H1 (cell line): ENCODE results near the gene GRID2. TPM values are rescaled to one million over a fixed set of nuclear protein-coding genes. Genes with fewer than 3 reads are reported as not detected.
A peak's percentile ranks its signal among the peaks of the same experiment; 100 is the strongest.

Experiments used
- CTCF ChIA-PET: fragments of 300-600 bp; sonication (Branson Sonifier 250); formaldehyde crosslinking; loops from one replicate; lab custom pipeline; 2021; ENCODE audit not compliant: partially characterized antibody; lab: Charles Lee
- POLR2A ChIA-PET: fragments of 300-600 bp; sonication (Branson Sonifier 250); formaldehyde crosslinking; loops from one replicate; lab custom pipeline; 2021; ENCODE audit warnings: inconsistent platforms; ENCODE audit not compliant: partially characterized antibody; lab: Charles Lee
- DNase-seq, 2 experiments: peaks; one replicate each; pipeline versions ENCODE4 v3.0.0 to v3.0.0-alpha.2; 2010 to 2022; ENCODE audit warnings: low spot score in 2 of 2, low read depth in 1 of 2, mixed read lengths in 1 of 2
- FAIRE-seq: peaks from 2 replicates; lab custom pipeline; 2011; peaks lifted over from hg19 to GRCh38; lab: Jason Lieb, UNC
- H2AFZ ChIP-seq: 2 replicates; pipeline ENCODE4 v1.8.1; 2012; ENCODE audit warnings: low read length, inconsistent platforms
- H2AK5ac ChIP-seq: 2 replicates; pipeline ENCODE4 v1.6.1; 2013; ENCODE audit warnings: low read depth, low read length
- H2BK120ac ChIP-seq: replicated peaks from 2 replicates; pipeline ENCODE3; 2013; ENCODE audit warnings: low read depth, low read length, inconsistent platforms
- H2BK12ac ChIP-seq: 2 replicates; pipeline ENCODE4 v1.6.1; 2013; ENCODE audit warnings: low read depth, low read length
- H2BK15ac ChIP-seq: 2 replicates; pipeline ENCODE4 v1.6.1; 2013; ENCODE audit warnings: low read length
- H2BK20ac ChIP-seq: 2 replicates; pipeline ENCODE4 v1.6.1; 2013; ENCODE audit warnings: low read length
- H2BK5ac ChIP-seq: 2 replicates; pipeline ENCODE4 v1.6.1; 2013; ENCODE audit warnings: low read depth, low read length
- H3K14ac ChIP-seq: 2 replicates; pipeline ENCODE4 v1.6.1; 2013; ENCODE audit warnings: inconsistent platforms; ENCODE audit not compliant: insufficient read length
- H3K18ac ChIP-seq: 2 replicates; pipeline ENCODE4 v1.6.1; 2013; ENCODE audit warnings: low read length; ENCODE audit errors: extremely low read depth
- H3K23ac ChIP-seq: 2 replicates; pipeline ENCODE4 v1.6.1; 2013; ENCODE audit warnings: inconsistent platforms; ENCODE audit not compliant: insufficient read length
- H3K23me2 ChIP-seq: 2 replicates; pipeline ENCODE4 v1.6.1; 2013; ENCODE audit warnings: low read depth, low read length
- H3K27ac ChIP-seq: 2 replicates; pipeline ENCODE4 v1.6.1; 2011; ENCODE audit warnings: low read depth, low read length, inconsistent platforms
- H3K27me3 ChIP-seq, 4 experiments: replicated peaks in 1 of 4; 1 replicate in 1 of 4; 2 replicates in 3 of 4; pipeline versions ENCODE4 v1.6.1 to v1.8.1; 2011 to 2013; ENCODE audit warnings: low read length in 3 of 4, mild to moderate bottlenecking in 3 of 4, inconsistent platforms in 2 of 4, mixed read lengths in 2 of 4, moderate library complexity in 1 of 4; ENCODE audit not compliant: control insufficient read depth in 3 of 4, insufficient read depth in 3 of 4; ENCODE audit errors: extremely low read depth in 1 of 4
- H3K36me3 ChIP-seq, 4 experiments: 2 replicates each; pipeline versions ENCODE4 v1.6.1 to v1.8.1; 2011 to 2013; ENCODE audit warnings: mild to moderate bottlenecking in 4 of 4, low read length in 3 of 4, moderate library complexity in 2 of 4, control low read depth in 1 of 4, inconsistent platforms in 1 of 4; ENCODE audit not compliant: insufficient read depth in 4 of 4, control insufficient read depth in 2 of 4
- H3K4ac ChIP-seq: replicated peaks from 2 replicates; pipeline ENCODE3; 2013; ENCODE audit warnings: low read length, low read depth, mixed read lengths, inconsistent platforms; ENCODE audit not compliant: insufficient read length
- H3K4me1 ChIP-seq, 4 experiments: replicated peaks in 1 of 4; 1 replicate in 1 of 4; 2 replicates in 3 of 4; pipeline versions ENCODE4 v1.6.1 to v1.8.1; 2011 to 2013; ENCODE audit warnings: low read length in 3 of 4, inconsistent platforms in 2 of 4, mixed read lengths in 1 of 4; ENCODE audit not compliant: insufficient read depth in 4 of 4, control insufficient read depth in 3 of 4
- H3K4me2 ChIP-seq, 2 experiments: 2 replicates each; pipeline versions ENCODE4 v1.6.1 to v1.8.1; 2011 to 2013; ENCODE audit warnings: low read depth in 2 of 2, low read length in 2 of 2, control low read depth in 1 of 2, inconsistent platforms in 1 of 2, mild to moderate bottlenecking in 1 of 2; ENCODE audit not compliant: insufficient read depth in 1 of 2
- H3K4me3 ChIP-seq, 4 experiments: fragments of 200-600, 300-600 bp in 1 of 4; sonication (generic), shearing (Covaris generic), sonication (Bioruptor Twin) in 1 of 4; 2 replicates each; pipeline versions ENCODE4 v1.5.1 to v1.8.1; 2011 to 2016; ENCODE audit warnings: low read length in 4 of 4, low read depth in 3 of 4, control low read depth in 2 of 4, inconsistent platforms in 2 of 4, mild to moderate bottlenecking in 2 of 4, mixed read lengths in 1 of 4, moderate library complexity in 1 of 4; ENCODE audit not compliant: insufficient read depth in 2 of 4; ENCODE audit errors: extremely low read depth in 1 of 4
- H3K56ac ChIP-seq: replicated peaks from 2 replicates; pipeline ENCODE3; 2013; ENCODE audit warnings: low read depth, mild to moderate bottlenecking, mixed read lengths, low read length, inconsistent platforms; ENCODE audit not compliant: insufficient read length
- H3K79me1 ChIP-seq: 2 replicates; pipeline ENCODE4 v1.6.1; 2013; ENCODE audit warnings: low read depth, low read length, control low read depth
- H3K79me2 ChIP-seq, 2 experiments: 2 replicates each; pipeline versions ENCODE4 v1.6.1 to v1.8.1; 2012 to 2013; ENCODE audit warnings: low read length in 2 of 2, mild to moderate bottlenecking in 2 of 2, inconsistent platforms in 1 of 2; ENCODE audit not compliant: insufficient read depth in 2 of 2, control insufficient read depth in 1 of 2
- H3K9ac ChIP-seq, 4 experiments: replicated peaks in 1 of 4; 1 replicate in 1 of 4; 2 replicates in 3 of 4; pipeline versions ENCODE4 v1.6.1 to v1.8.1; 2011 to 2013; ENCODE audit warnings: low read depth in 3 of 4, low read length in 3 of 4, control low read depth in 2 of 4, mild to moderate bottlenecking in 2 of 4, moderate library complexity in 2 of 4, inconsistent platforms in 1 of 4; ENCODE audit errors: extremely low read depth in 1 of 4
- H3K9me3 ChIP-seq, 2 experiments: 2 replicates each; pipeline versions ENCODE4 v1.6.1 to v1.8.1; 2012 to 2013; ENCODE audit warnings: mild to moderate bottlenecking in 2 of 2, moderate library complexity in 2 of 2, control low read depth in 1 of 2, inconsistent platforms in 1 of 2, low read depth in 1 of 2, low read length in 1 of 2, mixed read lengths in 1 of 2; ENCODE audit not compliant: insufficient read depth in 2 of 2
- H4K20me1 ChIP-seq, 2 experiments: replicated peaks in 1 of 2; 2 replicates each; pipeline versions ENCODE3 to v1.8.1; 2011 to 2013; ENCODE audit warnings: inconsistent platforms in 2 of 2, low read length in 2 of 2, mild to moderate bottlenecking in 1 of 2; ENCODE audit not compliant: insufficient read depth in 2 of 2, control insufficient read depth in 1 of 2
- H4K5ac ChIP-seq: 2 replicates; pipeline ENCODE4 v1.6.1; 2013; ENCODE audit warnings: low read length, low read depth, mixed read lengths, inconsistent platforms; ENCODE audit not compliant: insufficient read length
- H4K8ac ChIP-seq: 2 replicates; pipeline ENCODE4 v1.8.0; 2013; ENCODE audit warnings: mild to moderate bottlenecking, moderate library complexity, low read length, inconsistent platforms; ENCODE audit not compliant: insufficient read depth; ENCODE audit errors: extremely low read depth
- H4K91ac ChIP-seq: replicated peaks from 2 replicates; pipeline ENCODE3; 2013; ENCODE audit warnings: low read length, mixed read lengths, inconsistent platforms; ENCODE audit not compliant: insufficient read length
- KDM4A ChIP-seq: IDR thresholded peaks from one replicate; pipeline ENCODE4 v1.7.1; 2012; ENCODE audit warnings: low read depth, mild to moderate bottlenecking, moderate library complexity, low read length, inconsistent platforms; ENCODE audit not compliant: severe bottlenecking
- POU5F1 ChIP-seq: IDR thresholded peaks from 2 replicates; pipeline ENCODE4 v1.6.1; 2011; ENCODE audit warnings: low read depth, mild to moderate bottlenecking, low read length, moderate library complexity
- WGBS, 2 experiments: shearing (Covaris generic) in 1 of 2; methylation state at CpG; one replicate each; pipeline versions ENCODE4 v1.1.6 to v1.1.7; 2013 to 2015; ENCODE audit warnings: low lambda C conversion rate in 2 of 2, mixed read lengths in 2 of 2, inconsistent platforms in 1 of 2, low coverage in 1 of 2, missing lambda C conversion rate in 1 of 2; ENCODE audit not compliant: insufficient replicate concordance in 2 of 2, insufficient coverage in 1 of 2, insufficient read length in 1 of 2; ENCODE audit errors: extremely low coverage in 1 of 2, missing lambda C conversion rate in 1 of 2; 5-methylcytosine and 5-hydroxymethylcytosine counted together
- polyA plus RNA-seq, 7 experiments: library from polyadenylated mRNA; depleted of rRNA in 3 of 7; stranded (reverse) in 5 of 7; unstranded in 2 of 7; fragments of >200 nt in 5 of 7; fragments of 200-250 nt in 2 of 7; gene quantifications; 1 replicate in 5 of 7; 2 replicates in 1 of 7; 4 replicates in 1 of 7; pipeline versions ENCODE4 v1.2.1 to v1.2.3, GENCODE V29; 2011 to 2013; ENCODE audit warnings: missing spikeins in 2 of 7, mixed read lengths in 2 of 7
- total RNA-seq: library from RNA; stranded (reverse); fragmentation: NEBNext Ultra II Directional; extraction: Animal tissue kit (Norgen Biotek cat#: 25700); gene quantifications from 2 replicates; pipeline ENCODE4 v1.2.1, GENCODE V29; 2021

GRID2 gene
- total and polyA plus RNA-seq, 2 of the 8 experiments (the other 6 are each of a cell fraction or from before 2014, with no cell fraction given), result 31.1 to 81.9 TPM

DNA sequence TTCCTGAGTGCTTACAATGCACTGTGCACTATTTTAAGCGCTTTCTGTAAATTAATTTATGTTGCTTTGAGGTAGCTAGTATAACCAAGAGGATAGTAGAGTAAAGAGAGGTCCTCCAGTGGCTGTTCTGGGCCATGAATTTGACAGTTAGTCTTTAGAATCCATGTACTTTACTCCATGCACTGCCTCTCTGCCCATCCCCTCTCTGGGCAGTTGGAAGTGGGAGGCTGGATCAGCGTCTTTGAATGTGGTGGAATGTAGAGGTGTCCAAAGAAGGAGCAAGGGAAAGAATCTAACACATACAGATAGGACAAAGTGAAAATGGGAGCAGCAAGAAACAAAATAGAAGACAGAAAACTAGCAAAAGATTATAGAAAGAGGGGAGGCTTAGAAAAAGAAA is 712.6 kb downstream of the GRID2 start:
- H3K23ac ChIP-seq, result no peak overlapping the region
- H2AK5ac ChIP-seq, result no peak overlapping the region
- H4K20me1 ChIP-seq, result no peaks in the 10 kb centered on the region
- H3K23me2 ChIP-seq, result no peaks in the 10 kb centered on the region
- no peak overlapping the region for H3K56ac ChIP-seq
- no peaks in the 10 kb centered on the region for H3K36me3 ChIP-seq
- no peak overlapping the region for H4K91ac ChIP-seq
- H2BK120ac ChIP-seq, result no peak overlapping the region
- whole genome bisulfite sequencing, 2 experiments, result 92% methylated on average over 2 of the region's 2 CpGs; no CpG with 5 or more reads in 1 of the 2 experiments
- TF ChIP-seq KDM4A (no peak), POU5F1 (no peak)
- no peak overlapping the region for H4K8ac ChIP-seq
- H2BK20ac ChIP-seq, result no peak overlapping the region
- POLR2A ChIA-PET, result no interaction called here
- DNase-seq, result no peak
- no peaks in the 10 kb centered on the region for H3K79me1 ChIP-seq
- no peaks in the 10 kb centered on the region for H3K27me3 ChIP-seq
- no peak overlapping the region for H3K18ac ChIP-seq
- H3K14ac ChIP-seq, result no peak overlapping the region
- H4K5ac ChIP-seq, result no peak overlapping the region
- H3K27ac ChIP-seq, result no peak overlapping the region
- H3K9ac ChIP-seq, result peak overlapping the region in 1 of 4 experiments; percentile 34; a peak in 1 of 7 replicates
- no peak overlapping the region for H2BK12ac ChIP-seq
- peaks cover 0 to 5% (median 1%) of the 10 kb centered on the region in 4 experiments; a peak in 1 of 7 replicates for H3K4me1 ChIP-seq
- no peaks in the 10 kb centered on the region for H3K79me2 ChIP-seq
- no peak overlapping the region for H2BK5ac ChIP-seq
- no peak for FAIRE-seq
- no peak overlapping the region for H3K4me2 ChIP-seq
- no peak overlapping the region for H3K4ac ChIP-seq
- H3K9me3 ChIP-seq, result no peaks in the 10 kb centered on the region
- H3K4me3 ChIP-seq, result no peak overlapping the region
- no peak overlapping the region for H2BK15ac ChIP-seq
- CTCF ChIA-PET, result interaction anchor here (1.1 kb wide), 1 partner anchor 9 kb away, joined by 3 read pairs; no protein-coding TSS in a partner anchor
- H2AFZ ChIP-seq, result no peak overlapping the region
